ENCODE results near the gene CD83. TPM values are rescaled to one million over a fixed set of nuclear protein-coding genes. Genes with fewer than 3 reads are reported as not detected.

CD83 gene
- total and polyA plus RNA-seq, 4 donors: 0.35 to 4.2 (median 0.60) TPM

- no peaks in the 10 kb centered on the region for H3K9me3 ChIP-seq (ENCODE audit: control insufficient read depth in 4 of 4, low read length in 3 of 4)
- H3K27ac ChIP-seq (ENCODE audit: low read depth in 1 of 2, low read length in 2 of 2): no peak overlapping the region
- H3K9ac ChIP-seq (ENCODE audit: low read depth in 1 of 2, low read length in 2 of 2): no peak overlapping the region
- peaks cover 0 to 3% (median under 1%) of the 10 kb centered on the region in 4 donors for H3K36me3 ChIP-seq (ENCODE audit: control insufficient read depth in 4 of 4, insufficient read depth in 3 of 4, low read depth in 1 of 4, low read length in 3 of 4)
- no peaks in the 10 kb centered on the region for H3K27me3 ChIP-seq (ENCODE audit: control insufficient read depth in 4 of 4, insufficient read depth in 4 of 4, low read length in 3 of 4)
- TF ChIP-seq TAF1 (conservative IDR thresholded peaks at IDR 0.05): no peak
- no peak for TF ChIP-seq JUND (IDR thresholded peaks at IDR 0.05)
- no peak for TF ChIP-seq FOXA1 (IDR thresholded peaks at IDR 0.05)
- TF ChIP-seq ATF3 (IDR thresholded peaks at IDR 0.05): no peak
- no peak for TF ChIP-seq ZBTB33 (IDR thresholded peaks at IDR 0.05)
- no peak for TF ChIP-seq GABPA (IDR thresholded peaks at IDR 0.05 in 1 of 2, conservative IDR thresholded peaks at IDR 0.05 in 1 of 2)
- TF ChIP-seq FOXA2 (IDR thresholded peaks at IDR 0.05): no peak
- TF ChIP-seq YY1 (IDR thresholded peaks at IDR 0.05): no peak
- TF ChIP-seq MAX (IDR thresholded peaks at IDR 0.05): no peak
- TF ChIP-seq EGR1 (IDR thresholded peaks at IDR 0.05; ENCODE audit: low read depth in 2 of 2): no peak
- TF ChIP-seq RAD21 (IDR thresholded peaks at IDR 0.05): no peak
- no peak for TF ChIP-seq SP1 (IDR thresholded peaks at IDR 0.05)
- TF ChIP-seq HNF4A (conservative IDR thresholded peaks at IDR 0.05): no peak
- no peak for TF ChIP-seq CTCF (IDR thresholded peaks at IDR 0.05; ENCODE audit: low read depth, low read length, missing input control)
- TF ChIP-seq REST (IDR thresholded peaks at IDR 0.05): no peak
- 97% methylated on average over 7 of the region's 7 CpGs for WGBS
- no peak overlapping the region for H3K4me3 ChIP-seq (ENCODE audit: low read depth in 1 of 3, low read length in 3 of 3)
- no peak for DNase-seq (ENCODE audit: low spot score)
- H3K4me1 ChIP-seq (ENCODE audit: control insufficient read depth in 4 of 4, insufficient read depth in 4 of 4, low read length in 3 of 4): peaks cover 0 to 7% (median 0%) of the 10 kb centered on the region in 4 donors
Observed at GRCh38 chr6:14131579-14131978, 14.0 kb downstream of the CD83 start.

Measured in liver (tissue), 9 donors.